ENCODE data around the gene KIAA1328.
"Not testable (repeated sequence)": the region's sequence is repeated elsewhere in the genome, so short reads cannot be mapped to it uniquely, and the experiment has no call there.

The KIAA1328 gene

DNA sequence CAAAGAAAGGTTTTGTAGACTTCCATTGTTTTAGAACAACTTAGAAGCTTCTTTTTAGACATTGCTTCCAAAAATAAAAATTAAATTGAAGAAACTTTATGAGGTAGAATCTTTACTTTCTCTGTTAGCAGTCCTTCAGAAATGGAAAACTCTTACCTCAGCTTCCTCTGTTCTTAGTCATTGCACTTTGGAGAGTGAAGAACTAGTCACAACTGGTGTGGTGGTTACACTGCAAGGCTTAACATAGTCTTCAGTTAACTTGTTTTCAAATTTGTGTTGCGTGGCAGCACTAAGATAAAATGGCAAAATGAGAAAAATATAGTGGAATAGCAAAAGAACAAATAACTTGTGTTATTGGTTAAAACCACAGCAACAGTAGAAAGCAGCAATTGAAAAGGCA is 332.6 kb downstream of the KIAA1328 start:
- DNase-seq, result no peak

GRCh38 chr18:37162551-37162950 is 333.6 kb downstream of the KIAA1328 start:
- no peak for DNase-seq

- DNase-seq, result no peak
These were observed 334.2 kb downstream of the KIAA1328 start for GRCh38 chr18:37163119-37163518.

- DNase-seq, result no peak
These were observed 337.6 kb downstream of the KIAA1328 start for GRCh38 chr18:37166491-37166890.

DNA sequence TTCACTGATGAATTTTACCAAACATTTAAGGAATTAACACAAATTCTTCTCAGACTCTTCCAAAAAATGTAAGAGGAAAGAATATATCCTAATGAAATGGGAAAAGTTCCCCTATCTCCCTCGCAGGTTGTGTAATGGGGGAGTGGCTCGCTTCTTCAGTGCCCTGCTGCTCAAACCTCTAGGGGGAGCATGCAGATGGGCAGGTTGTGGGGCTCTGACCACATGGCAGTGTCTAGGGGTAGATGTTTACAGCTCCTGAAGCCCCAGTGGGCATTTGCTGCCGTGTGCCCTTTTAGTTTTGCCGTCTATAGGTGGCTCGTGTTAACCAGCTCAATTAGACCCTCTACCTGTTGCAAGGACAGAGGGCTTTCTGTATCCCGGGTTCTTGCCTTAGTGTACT is 338.0 kb downstream of the KIAA1328 start:
- DNase-seq, result not testable (repeated sequence)

DNA sequence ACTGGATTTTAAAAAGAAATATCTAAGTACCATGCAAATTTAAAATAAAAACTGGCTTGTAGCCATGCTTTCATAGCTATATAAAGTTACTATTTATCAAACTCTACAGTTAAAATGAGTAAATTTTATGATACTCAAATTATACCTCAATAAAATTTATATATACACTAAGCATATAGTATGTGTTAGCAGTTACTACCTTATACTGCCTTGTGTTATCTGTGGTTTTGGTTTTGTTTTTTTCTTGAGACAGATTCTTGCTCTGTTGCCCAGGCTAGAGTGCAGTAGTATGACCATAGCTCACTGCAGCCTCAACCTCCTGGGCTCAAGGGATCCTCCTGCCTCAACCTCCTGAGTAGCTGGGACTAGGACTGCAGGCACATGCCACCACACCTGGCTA is 342.1 kb downstream of the KIAA1328 start:
- DNase-seq, result no peak

- DNase-seq, result no peak
These were observed 344.5 kb downstream of the KIAA1328 start for GRCh38 chr18:37173384-37173783.

- DNase-seq, result no peak
These were observed 347.0 kb downstream of the KIAA1328 start for GRCh38 chr18:37175727-37176620.

DNA sequence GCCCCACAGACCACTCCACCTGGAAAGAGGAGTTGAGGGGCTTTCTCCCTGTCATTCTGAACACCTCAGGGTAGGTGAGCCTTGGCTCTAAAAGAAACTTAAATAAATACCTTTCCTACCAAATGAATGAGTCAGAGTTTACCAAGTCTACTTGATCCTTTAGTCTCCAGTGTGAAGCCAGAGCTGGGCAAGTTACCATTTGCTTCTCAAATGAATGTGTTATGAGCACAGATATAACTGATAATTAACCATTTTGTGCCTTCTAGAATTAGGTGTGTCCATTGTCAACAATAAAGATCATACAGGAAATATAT is 347.7 kb downstream of the KIAA1328 start:
- no peak for DNase-seq

DNA sequence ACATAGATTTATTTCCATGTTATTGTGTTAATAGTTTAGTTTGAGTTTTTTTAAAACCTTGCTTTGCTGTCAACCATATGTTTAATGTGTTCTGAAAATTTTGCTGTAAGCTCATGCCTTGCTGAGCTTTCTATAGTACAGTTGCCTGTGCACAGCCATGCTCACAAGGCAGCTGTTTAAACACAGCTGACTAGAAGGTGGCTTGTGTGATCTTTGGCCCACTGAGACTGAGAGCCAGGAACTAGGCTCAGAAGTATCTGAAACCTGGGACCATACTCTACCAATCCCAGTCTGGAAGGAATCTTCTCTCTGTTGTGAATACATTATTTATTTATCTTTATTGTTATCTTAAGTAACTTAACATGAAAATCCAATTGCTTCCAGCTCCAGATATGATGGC is 350.5 kb downstream of the KIAA1328 start:
- no peak for DNase-seq

- DNase-seq, result no peak
These were observed 351.2 kb downstream of the KIAA1328 start for GRCh38 chr18:37180086-37180485.

DNA sequence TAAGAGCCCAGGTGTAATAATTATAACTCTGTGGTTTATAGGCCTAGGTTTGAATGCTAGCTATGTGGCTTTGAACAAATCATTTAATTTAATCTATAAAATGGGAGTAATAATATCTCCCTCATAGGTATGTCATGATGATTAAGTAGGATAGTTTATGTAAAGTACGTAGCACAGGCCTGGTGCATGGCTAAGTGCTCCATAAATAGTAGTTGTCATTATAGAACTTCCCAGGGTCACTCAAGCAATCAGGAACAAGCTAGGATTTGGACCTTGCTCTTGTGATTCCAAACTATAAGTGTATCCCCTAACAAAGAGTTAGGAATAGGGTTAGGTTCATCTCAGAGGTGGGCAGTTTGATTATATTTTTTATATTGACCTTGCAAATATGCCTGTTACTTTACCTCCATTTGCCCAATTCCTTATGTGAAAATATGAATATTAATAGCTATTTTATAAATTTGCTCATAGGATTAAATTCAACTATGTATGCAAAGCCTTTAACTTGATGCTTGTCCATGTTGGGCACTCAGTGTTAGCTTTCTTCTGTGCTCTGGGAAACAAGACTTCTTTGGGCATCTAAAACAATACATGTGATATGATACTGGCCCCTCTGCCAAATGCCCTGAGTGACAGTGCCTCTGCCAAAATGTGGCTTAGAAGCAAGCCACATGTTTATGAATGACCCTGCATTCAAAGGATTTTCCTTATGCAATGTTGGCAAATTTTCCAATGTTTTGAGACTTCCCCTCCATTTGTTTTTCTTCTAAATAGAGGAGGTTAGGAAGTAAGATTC is 353.6 kb downstream of the KIAA1328 start:
- DNase-seq, result no peak

GRCh38 chr18:37184209-37184868 is 355.4 kb downstream of the KIAA1328 start:
- no peak for DNase-seq

DNA sequence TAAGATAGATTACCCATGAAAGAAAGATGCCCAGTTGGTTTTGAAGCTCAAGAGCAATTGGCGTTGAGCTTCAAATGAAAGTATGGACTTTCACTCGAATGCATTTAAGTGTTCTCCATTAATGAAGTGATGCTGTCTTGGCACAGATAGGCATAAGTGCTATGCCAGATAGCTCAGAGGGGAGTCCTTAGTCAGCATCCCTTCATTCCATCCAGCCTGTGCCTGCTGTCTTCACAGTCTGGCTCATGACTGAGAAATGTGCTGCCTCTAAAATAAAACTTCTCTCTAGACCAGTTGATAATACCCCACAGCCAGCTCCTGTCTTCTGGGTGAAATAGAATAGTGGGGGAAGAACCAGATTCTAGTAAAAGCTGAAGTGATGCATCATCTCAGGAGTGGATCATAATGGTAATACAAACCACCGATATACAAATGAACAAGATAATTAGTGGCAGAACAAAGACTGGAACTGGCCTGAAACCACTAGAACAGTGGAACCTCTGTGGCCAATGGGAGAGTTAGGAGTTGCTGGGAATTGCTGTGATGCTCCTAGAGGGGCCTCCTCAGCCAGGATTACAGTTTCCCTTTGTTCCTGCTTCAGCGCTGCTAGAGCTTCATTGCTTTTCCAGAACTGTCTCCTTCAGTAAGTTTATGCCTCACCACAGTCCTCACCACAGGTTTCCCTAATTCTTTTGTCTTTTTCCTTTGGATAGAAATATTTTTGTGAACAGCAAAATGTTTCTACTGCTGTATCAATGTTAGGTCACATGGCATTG is 359.3 kb downstream of the KIAA1328 start:
- no peak for DNase-seq

- no peak for DNase-seq
These were observed 370.8 kb downstream of the KIAA1328 start for GRCh38 chr18:37199741-37200140.

DNA sequence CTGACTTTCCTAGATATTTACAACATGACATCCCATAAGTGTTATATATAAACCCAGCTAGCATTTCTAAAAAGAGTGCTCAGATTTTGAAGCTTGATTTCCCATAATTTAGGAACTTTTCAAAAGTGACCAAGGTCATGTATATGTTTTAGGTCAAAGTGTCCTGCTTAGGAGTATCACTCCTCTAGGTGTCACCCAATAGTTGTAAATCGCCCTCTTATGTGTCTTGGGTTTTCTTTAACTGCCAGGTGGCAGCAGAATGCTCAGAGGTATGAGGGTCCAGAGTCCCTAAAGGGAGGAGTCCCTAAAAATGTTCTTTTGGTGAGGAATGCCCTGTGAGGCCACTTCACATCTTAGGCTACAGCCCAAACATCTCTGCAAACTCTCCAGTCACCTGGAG is 378.4 kb downstream of the KIAA1328 start:
- no peak for DNase-seq

DNA sequence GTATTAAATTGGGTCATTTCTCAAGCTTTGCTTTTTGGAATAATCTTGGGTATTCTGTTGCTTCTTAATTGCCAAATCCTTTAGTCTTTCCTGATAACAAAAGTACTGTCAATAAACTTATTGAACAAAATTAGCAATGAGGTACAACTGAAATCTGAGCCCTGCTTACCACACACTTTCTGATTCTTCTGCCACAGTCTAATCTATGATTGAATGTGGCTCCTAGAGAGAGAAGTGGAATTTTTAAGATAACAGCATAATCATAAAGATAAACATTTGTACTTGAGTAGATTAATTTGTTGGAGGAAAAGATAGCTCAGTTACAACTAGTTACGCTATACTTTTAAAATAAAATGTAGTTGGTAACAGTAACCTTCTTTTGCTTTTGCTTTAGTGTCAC is 381.9 kb downstream of the KIAA1328 start:
- DNase-seq, result no peak

DNA sequence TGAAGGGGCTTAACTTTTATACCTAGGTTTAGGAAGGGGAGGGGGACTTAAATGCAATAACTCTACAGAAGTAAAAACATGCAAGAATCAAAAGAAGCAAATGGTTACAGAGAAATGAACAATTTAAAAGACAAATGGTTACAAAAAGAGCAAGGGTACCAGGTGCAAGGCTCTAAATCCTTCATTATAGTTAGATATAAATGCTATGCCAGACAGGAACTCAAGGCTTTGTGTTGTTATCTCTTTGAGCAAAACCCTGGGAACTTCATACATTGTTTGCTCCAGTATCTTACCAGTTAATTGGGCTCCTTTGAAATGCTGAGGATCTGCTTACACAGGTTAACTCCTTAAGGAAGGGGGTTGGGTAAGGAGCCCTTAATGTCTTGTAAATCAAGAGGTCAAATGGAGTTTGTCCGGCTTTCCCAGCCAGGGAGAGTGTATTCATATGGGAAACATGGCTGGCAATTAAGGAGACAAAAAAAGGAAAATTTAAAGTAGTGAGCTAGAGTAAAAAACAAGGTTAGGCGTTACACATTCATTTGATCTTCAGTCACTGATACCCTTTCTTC is 389.2 kb downstream of the KIAA1328 start:
- DNase-seq, result no peak

DNA sequence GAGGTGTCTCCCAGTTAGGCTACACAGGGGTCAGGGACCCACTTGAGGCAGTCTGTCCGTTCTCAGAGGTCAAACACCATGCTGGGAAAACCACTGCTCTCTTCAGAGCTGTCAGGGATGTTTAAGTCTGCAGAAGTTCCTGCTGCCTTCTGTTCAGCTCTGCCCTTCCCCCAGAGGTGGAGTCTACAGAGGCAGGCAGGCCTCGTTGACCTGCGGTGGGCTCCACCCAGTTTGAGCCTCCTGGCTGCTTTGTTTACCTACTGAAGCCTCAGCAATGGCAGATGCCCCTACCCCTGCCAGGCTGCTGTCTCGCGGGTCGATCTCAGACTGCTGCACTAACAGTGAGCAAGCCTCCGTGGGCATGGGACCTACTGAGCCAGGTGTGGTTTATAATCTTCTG is 390.3 kb downstream of the KIAA1328 start:
- DNase-seq, result no peak

- DNase-seq, result no peak
These were observed 393.5 kb downstream of the KIAA1328 start for GRCh38 chr18:37222354-37222998.

GRCh38 chr18:37222999-37223378 is 394.1 kb downstream of the KIAA1328 start:
- DNase-seq, result no peak

DNA sequence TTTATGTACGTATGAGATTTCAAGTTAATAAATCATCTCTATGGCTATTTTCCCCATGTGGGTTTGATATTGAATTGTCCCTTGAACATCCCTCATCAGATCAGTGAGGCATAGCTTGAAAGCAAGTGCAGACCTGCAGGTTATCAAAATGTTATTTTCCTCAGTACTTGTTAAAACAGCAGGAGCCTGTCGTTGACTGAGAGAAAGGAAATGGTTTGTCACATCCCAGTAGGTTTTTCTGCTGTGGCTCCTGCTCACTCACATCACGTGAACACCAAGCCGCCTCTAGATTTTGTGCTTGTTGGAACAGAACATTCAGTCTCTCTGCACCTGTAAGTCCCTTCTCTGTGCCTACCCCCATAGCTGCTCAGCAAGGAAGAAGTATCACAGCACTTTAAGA is 396.4 kb downstream of the KIAA1328 start:
- no peak for DNase-seq

All from effector CD4-positive, alpha-beta T cell (primary cell).